ENCODE data around the gene NUP205. TPM values are rescaled to one million over a fixed set of nuclear protein-coding genes. Genes with fewer than 3 reads are reported as not detected.
"Not testable (repeated sequence)": the region's sequence is repeated elsewhere in the genome, so short reads cannot be mapped to it uniquely, and the experiment has no call there.

NUP205 gene
- total RNA-seq, 2 experiments from 2014 or later, result 145 to 148 TPM

GRCh38 chr7:135620980-135621850 is 63.5 kb downstream of the NUP205 start:
- Mint-ChIP-seq H3K36me3 (peaks cover 19% of the 10 kb centered on the region), H3K27ac (no peak overlapping the region), H3K4me1 (no peaks in the 10 kb centered on the region), H3K27me3 (no peaks in the 10 kb centered on the region), H3K4me3 (no peak overlapping the region), H3K9me3 (no peaks in the 10 kb centered on the region)
- no peak for DNase-seq

GRCh38 chr7:135634191-135634878 is 76.6 kb downstream of the NUP205 start:
- Mint-ChIP-seq H3K9me3 (no peaks in the 10 kb centered on the region), H3K4me1 (peaks cover 3% of the 10 kb centered on the region), H3K4me3 (no peak overlapping the region), H3K27me3 (no peaks in the 10 kb centered on the region), H3K36me3 (peaks cover 31% of the 10 kb centered on the region), H3K27ac (no peak overlapping the region)
- no peak for DNase-seq

DNA sequence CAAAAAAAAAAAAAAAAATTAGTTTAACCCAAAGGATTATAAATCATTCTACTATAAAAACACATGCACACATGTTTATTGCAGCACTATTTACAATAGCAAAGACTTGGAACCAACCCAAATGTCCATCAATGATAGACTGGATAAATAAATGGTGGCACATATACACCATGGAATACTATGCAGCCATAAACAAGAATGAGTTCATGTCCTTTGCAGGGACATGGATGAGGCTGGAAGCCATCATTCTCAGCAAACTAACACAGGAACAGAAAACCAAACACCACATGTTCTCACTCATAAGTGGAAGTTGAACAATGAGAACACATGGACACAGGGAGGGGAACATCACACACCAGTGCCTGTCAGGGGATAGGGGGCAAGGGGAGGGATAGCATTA is 82.0 kb downstream of the NUP205 start:
- DNase-seq, H3K9me3 Mint-ChIP-seq: not testable (repeated sequence)

DNA sequence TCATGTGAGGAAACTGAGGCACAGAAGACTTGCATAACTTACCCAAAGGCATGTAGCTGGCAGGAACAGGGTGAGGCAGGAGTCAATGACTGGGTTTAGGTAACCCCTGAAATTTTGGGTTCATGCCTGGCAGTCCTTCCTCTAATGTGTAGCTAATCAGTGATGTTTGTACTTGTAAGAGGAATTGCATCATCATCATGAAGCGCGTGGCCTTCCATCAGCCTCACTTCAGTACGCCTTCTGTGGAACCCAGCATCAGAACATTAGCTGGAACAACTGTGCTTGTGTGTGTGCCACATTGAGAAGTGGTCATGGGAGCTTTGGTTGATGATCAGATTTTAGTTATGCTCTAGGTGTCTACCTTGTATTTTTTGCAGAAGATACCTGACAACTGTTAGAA is 86.4 kb downstream of the NUP205 start:
- H3K27me3 Mint-ChIP-seq, result no peaks in the 10 kb centered on the region
- H3K4me3 Mint-ChIP-seq, result no peak overlapping the region
- H3K9me3 Mint-ChIP-seq, result no peaks in the 10 kb centered on the region
- H3K4me1 Mint-ChIP-seq, result no peaks in the 10 kb centered on the region
- H3K27ac Mint-ChIP-seq, result peak overlapping the region; percentile 11
- peaks cover 22% of the 10 kb centered on the region for H3K36me3 Mint-ChIP-seq
- DNase-seq, result no peak

More for the DNA sequence above, 82.0 kb downstream of the NUP205 start:
- H3K4me1 Mint-ChIP-seq, H3K27me3 Mint-ChIP-seq, H3K4me3 Mint-ChIP-seq: not testable (repeated sequence)
- H3K27ac Mint-ChIP-seq, result peak overlapping the region; percentile 35
- H3K36me3 Mint-ChIP-seq, result peaks cover 27% of the 10 kb centered on the region

DNA sequence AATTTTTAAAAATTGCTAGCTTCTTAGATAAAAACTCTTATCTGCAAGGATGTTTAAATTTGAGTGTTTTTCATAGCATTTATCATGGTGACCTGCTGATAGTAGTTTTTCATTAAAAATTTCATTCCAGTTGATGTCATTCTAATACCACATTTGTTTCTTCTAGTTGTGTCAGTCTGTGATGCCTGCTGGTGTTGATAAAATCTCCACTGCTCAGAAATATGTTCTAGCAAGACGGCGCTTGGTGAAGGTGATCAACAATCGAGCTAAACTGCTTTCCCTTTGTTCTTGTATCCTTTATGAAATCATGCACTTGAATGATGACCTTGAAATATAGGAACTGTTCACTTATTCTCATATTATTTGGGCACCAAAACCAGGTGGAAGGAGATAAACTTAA is 87.0 kb downstream of the NUP205 start:
- no peak for DNase-seq
- Mint-ChIP-seq H3K9me3 (no peaks in the 10 kb centered on the region), H3K4me1 (no peaks in the 10 kb centered on the region), H3K4me3 (no peak overlapping the region), H3K27ac (no peak overlapping the region), H3K36me3 (peaks cover 22% of the 10 kb centered on the region), H3K27me3 (no peaks in the 10 kb centered on the region)

DNA sequence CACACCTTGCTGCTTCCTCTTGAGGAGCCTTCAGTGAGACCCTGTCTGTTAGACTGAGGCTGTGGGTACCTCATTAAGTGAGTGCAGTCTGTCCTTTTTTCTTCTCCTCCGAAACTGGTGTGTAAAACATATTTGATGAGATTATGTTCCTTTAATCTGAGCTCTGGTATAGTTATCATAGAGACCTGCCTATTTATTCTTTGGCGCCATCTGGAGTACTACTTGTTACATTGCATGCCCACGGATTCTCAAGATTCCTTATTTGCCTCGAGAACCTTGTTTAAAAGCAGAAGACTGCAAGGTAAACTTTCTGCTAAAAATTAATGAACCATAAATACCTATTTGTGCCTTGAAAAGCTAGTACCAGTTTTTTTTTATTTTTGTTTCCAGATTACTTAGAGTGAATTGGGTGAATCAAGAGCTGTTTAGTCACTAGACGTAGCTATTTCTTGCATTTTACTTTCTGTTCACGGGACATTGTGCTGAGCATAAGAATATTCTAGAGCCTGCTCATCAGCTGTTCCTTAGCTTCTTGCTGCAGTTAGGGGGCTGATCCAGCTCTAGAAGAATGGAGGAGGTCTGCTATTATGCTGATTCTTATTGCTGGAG is 87.7 kb downstream of the NUP205 start:
- no peaks in the 10 kb centered on the region for H3K4me1 Mint-ChIP-seq
- no peaks in the 10 kb centered on the region for H3K27me3 Mint-ChIP-seq
- peaks cover 20% of the 10 kb centered on the region for H3K36me3 Mint-ChIP-seq
- H3K9me3 Mint-ChIP-seq, result no peaks in the 10 kb centered on the region
- DNase-seq, result no peak
- no peak overlapping the region for H3K27ac Mint-ChIP-seq
- H3K4me3 Mint-ChIP-seq, result no peak overlapping the region

DNA sequence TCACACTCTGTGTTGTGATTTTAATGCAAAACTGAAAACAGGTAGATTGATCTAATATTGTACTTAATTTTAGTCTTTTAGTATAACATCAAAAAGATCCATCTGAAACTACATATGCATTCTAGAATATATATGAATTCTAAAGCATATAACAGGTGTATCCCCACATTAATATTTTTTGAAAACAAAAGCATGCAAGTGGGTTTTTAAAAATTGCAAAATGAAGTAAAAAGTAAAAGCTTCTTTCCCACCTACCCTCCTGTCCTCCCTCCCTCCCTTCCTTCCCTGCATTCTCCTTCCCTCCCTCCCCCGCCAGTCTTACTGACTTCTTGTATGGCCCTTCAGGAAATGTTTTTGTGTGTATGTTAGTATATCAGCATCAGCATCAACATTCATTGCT is 90.0 kb downstream of the NUP205 start:
- no peaks in the 10 kb centered on the region for H3K27me3 Mint-ChIP-seq
- no peak for DNase-seq
- H3K4me3 Mint-ChIP-seq, result no peak overlapping the region
- H3K36me3 Mint-ChIP-seq, result peaks cover 16% of the 10 kb centered on the region
- no peaks in the 10 kb centered on the region for H3K9me3 Mint-ChIP-seq
- no peaks in the 10 kb centered on the region for H3K4me1 Mint-ChIP-seq
- H3K27ac Mint-ChIP-seq, result no peak overlapping the region

DNA sequence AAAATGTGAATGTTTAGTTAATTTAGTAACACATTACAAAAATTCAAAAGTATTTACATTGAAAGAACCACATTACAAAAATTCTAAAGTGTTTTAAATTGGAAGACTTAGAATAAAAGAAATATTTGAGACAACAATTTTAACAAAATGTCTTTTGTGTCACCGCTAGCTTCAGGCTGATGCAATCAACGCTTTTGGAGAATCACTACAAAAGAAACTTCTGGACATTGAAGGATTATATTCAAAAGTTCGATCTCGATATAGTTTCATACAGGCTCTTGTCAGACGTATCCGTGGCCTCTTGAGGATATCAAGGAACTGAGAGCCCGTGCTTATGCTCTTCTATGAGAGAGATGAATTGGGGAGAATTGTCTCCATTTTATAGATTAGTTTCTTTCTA is 90.5 kb downstream of the NUP205 start:
- no peak for DNase-seq
- Mint-ChIP-seq H3K9me3 (no peaks in the 10 kb centered on the region), H3K4me1 (no peaks in the 10 kb centered on the region), H3K27me3 (no peaks in the 10 kb centered on the region), H3K36me3 (peaks cover 16% of the 10 kb centered on the region), H3K27ac (no peak overlapping the region), H3K4me3 (no peak overlapping the region)

DNA sequence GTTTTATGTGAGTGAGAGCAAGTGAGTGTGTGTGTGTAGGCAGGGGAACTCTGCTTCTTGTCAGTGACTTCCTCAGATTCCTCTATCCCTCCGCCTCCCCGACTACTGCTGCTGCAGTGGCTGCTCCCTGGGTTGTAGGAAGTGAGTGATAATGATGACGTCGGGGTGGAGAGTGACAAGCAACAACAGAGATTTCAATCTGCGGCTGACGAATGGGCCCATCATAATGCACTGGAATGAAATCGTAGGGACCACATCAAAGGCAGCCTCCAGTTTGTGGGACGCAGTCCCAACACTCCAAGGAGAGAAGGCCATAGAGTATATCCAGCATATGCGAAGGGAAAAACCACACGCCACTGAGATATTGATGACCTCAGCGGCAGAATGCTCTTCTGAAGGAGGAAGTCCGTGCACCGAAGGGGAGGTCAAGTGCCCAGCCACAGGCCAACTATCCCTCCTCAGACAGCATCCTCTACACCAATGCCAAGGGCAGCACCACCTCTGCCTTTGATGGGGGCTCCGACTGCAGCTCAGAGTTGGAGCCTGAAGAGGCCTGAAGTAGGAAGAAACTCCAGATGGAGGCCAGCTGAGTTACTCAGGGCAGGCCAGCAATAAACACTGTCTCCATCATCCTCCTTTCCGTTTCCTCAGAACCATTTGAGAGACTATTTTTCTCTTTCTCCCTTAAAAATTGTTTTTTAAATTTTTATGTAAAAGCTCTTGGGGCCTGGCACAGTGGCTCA is 93.3 kb downstream of the NUP205 start:
- peaks cover 10% of the 10 kb centered on the region for H3K36me3 Mint-ChIP-seq
- no peaks in the 10 kb centered on the region for H3K4me1 Mint-ChIP-seq
- DNase-seq, result no peak
- no peaks in the 10 kb centered on the region for H3K27me3 Mint-ChIP-seq
- H3K9me3 Mint-ChIP-seq, result no peaks in the 10 kb centered on the region
- H3K4me3 Mint-ChIP-seq, result no peak overlapping the region
- H3K27ac Mint-ChIP-seq, result no peak overlapping the region

DNA sequence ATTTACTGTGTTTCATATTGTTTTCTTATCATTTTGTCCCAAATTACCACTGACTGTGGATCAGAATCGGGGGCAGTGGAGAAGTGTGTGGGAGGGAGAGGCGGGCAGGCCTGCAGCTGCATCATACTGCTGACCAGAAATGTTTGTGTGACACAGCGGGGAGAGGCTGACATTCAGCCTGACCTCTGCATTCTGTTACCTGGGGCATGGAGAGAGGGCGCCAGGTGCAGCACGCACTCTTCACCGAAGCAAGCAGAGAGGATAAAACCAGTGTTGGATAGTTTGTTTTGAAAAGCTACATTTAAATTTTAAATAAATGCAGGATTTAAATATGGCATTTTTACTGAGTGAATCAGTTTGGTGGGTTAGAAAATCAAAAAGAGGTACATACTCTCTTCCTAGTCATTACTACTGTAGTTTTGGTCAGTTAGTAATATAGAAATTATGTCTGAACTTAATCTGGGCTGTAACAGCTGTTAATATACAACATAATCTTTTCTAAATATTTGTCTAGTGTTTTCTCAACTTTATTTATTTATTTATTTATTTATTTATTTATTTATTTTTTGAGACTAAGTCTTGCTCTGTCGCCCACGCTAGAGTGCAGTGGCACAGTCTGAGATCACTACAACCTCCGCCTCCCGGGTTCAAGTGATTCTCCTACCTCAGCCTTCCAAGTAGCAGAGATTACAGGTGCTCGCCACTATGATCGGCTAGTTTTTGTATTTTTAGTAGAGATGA is 95.8 kb downstream of the NUP205 start:
- no peaks in the 10 kb centered on the region for H3K27me3 Mint-ChIP-seq
- H3K4me3 Mint-ChIP-seq, result no peak overlapping the region
- H3K4me1 Mint-ChIP-seq, result no peaks in the 10 kb centered on the region
- DNase-seq, result no peak
- peaks cover 3% of the 10 kb centered on the region for H3K36me3 Mint-ChIP-seq
- no peak overlapping the region for H3K27ac Mint-ChIP-seq
- no peaks in the 10 kb centered on the region for H3K9me3 Mint-ChIP-seq

DNA sequence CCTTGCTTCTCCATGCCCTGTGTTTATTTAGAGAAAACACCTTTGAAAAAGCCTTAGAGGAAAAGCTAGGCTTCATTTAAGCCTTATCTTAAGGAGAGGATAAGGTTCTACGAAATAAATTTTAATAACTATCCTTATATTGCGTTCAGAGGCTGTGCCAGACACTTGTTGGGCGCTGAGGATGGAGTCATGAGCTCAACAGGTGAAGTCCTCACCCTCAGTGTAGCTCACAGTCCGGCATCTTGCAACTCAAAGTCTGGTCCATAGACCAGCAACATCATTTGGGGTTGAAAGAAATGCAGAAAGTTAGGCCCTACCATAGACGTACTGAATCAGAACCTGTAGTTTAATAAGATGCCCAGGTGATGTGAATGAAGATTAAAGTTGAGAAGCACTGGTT is 100.8 kb downstream of the NUP205 start:
- Mint-ChIP-seq H3K9me3 (no peaks in the 10 kb centered on the region), H3K4me1 (peaks cover 10% of the 10 kb centered on the region), H3K27me3 (peaks cover 3% of the 10 kb centered on the region), H3K27ac (no peak overlapping the region), H3K4me3 (no peak overlapping the region), H3K36me3 (peaks cover 8% of the 10 kb centered on the region)
- no peak for DNase-seq

DNA sequence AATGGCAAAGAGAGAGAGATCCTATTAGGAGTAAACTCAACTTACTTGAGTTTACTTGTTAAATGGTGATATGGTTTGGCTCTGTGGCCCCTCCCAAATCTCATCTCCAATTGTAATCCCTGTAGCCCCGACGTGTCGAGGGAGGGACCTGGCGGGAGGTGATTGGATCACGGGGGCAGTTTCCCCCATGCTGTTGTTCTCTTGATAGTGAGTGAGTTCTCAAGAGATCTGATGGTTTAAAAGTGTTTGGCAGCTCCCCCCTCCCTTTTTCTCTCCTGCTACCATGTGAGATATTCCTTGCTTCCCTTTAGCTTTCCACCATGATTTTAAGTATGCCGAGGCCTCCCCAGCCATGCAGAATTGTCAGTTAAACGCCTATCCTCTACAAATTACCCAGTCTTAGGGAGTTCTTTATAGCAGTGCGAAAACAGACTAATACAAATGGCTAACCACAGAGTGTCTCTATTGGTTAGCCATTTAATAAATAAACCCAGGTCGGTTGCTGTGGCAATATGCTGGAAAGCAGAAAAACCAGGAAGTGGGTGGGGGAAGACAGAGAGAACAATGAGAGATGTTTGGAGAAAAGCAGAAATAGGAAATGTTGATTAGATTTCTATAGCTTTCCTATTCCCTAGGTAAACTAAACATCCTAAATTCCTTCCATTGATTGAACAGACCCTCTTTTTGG is 101.6 kb downstream of the NUP205 start:
- Mint-ChIP-seq H3K36me3 (peaks cover 8% of the 10 kb centered on the region), H3K4me1 (peaks cover 17% of the 10 kb centered on the region), H3K4me3 (no peak overlapping the region), H3K27me3 (peaks cover 3% of the 10 kb centered on the region), H3K9me3 (no peaks in the 10 kb centered on the region), H3K27ac (no peak overlapping the region)
- no peak for DNase-seq

GRCh38 chr7:135661311-135662122 is 103.8 kb downstream of the NUP205 start:
- peak overlapping the region; percentile 100 for H3K4me3 Mint-ChIP-seq
- peak overlapping the region; percentile 98 for H3K27ac Mint-ChIP-seq
- H3K4me1 Mint-ChIP-seq, result peaks cover 32% of the 10 kb centered on the region
- peaks cover 15% of the 10 kb centered on the region for H3K36me3 Mint-ChIP-seq
- DNase-seq, result no peak
- H3K27me3 Mint-ChIP-seq, result peaks cover 3% of the 10 kb centered on the region
- no peaks in the 10 kb centered on the region for H3K9me3 Mint-ChIP-seq
